Mesothelial cell of epicardium (in vitro differentiated cells): ENCODE measurements around the gene MLF2. TPM values are rescaled to one million over a fixed set of nuclear protein-coding genes. Genes with fewer than 3 reads are reported as not detected.

Experiments
- DNase-seq, 2 experiments: peaks; one replicate each; pipeline ENCODE4 v3.0.0; 2021; ENCODE audit warnings: low spot score in 2 of 2; ENCODE audit not compliant: unreplicated experiment in 2 of 2
- H3K27ac Mint-ChIP-seq: 2 replicates; pipeline ENCODE4 v1.8.0; 2021; ENCODE audit warnings: mixed read lengths
- H3K27me3 Mint-ChIP-seq: 2 replicates; pipeline ENCODE4 v1.8.0; 2021; ENCODE audit warnings: low read depth, mixed read lengths
- H3K36me3 Mint-ChIP-seq: 2 replicates; pipeline ENCODE4 v1.8.0; 2021; ENCODE audit warnings: mixed read lengths
- H3K4me1 Mint-ChIP-seq: 2 replicates; pipeline ENCODE4 v1.8.0; 2021; ENCODE audit warnings: mixed read lengths
- H3K4me3 Mint-ChIP-seq: 2 replicates; pipeline ENCODE4 v1.8.0; 2021; ENCODE audit warnings: mild to moderate bottlenecking, moderate library complexity, mixed read lengths
- H3K9me3 Mint-ChIP-seq: 2 replicates; pipeline ENCODE4 v1.8.0; 2021; ENCODE audit warnings: mixed read lengths
- CTCF ChIP-seq: fragments of 200-600 bp; sonication (generic); IDR thresholded peaks from one replicate; pipeline ENCODE4 v1.5.0; 2021; ENCODE audit warnings: antibody characterized with exemption; ENCODE audit not compliant: unreplicated experiment
- total RNA-seq: library from RNA; stranded (reverse); gene quantifications from 3 replicates; pipeline ENCODE4 v1.2.1, GENCODE V29; 2021

Gene MLF2
- total RNA-seq, 1 donor from 2014 or later = 203 TPM

DNA sequence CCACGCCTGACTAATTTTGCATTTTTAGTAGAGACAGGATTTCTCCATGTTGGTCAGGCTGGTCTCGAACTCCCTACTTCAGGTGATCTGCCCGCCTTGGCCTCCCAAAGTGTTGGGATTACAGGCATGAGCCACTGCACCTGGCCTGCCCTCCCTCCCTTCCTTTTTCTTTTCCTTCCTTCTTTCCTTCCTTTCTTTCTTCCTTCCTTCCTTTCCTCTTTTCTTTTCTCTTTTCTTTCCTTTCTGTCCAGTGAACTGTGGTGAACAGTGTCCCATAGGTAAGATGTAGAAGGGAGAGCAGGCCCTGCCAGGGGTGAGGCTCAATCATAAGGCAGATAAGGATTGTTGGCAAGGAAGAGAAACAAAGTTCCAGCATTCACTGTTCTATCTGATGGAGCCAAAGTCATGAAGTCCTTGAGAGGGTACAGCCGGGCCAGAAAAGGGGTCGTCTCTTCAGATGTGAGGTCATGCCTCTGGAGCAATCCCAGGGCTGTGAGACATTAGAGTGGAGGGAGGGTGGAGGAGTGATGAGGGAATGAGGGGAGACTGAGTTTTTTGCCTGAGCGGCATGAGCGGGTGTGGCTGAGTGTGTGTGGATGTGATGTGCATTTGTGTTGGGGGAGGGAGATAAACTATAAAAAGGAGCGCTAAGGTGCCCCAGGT lies 4.2 kb upstream of the MLF2 start:
- H3K36me3 Mint-ChIP-seq = no peaks in the 10 kb centered on the region
- peaks cover 22% of the 10 kb centered on the region for H3K4me1 Mint-ChIP-seq
- no peak for TF ChIP-seq CTCF
- H3K9me3 Mint-ChIP-seq = peaks cover under 1% of the 10 kb centered on the region
- no peak for DNase-seq
- H3K27me3 Mint-ChIP-seq = no peaks in the 10 kb centered on the region
- H3K27ac Mint-ChIP-seq = peak overlapping the region; percentile 8
- no peak overlapping the region for H3K4me3 Mint-ChIP-seq

GRCh38 chr12:6754411-6754810 lies 1.5 kb upstream of the MLF2 start:
- peaks cover 9% of the 10 kb centered on the region for H3K36me3 Mint-ChIP-seq
- peak overlapping the region; percentile 100 for H3K27ac Mint-ChIP-seq
- no peaks in the 10 kb centered on the region for H3K27me3 Mint-ChIP-seq
- no peak for TF ChIP-seq CTCF
- no peak overlapping the region for H3K4me3 Mint-ChIP-seq
- no peaks in the 10 kb centered on the region for H3K9me3 Mint-ChIP-seq
- DNase-seq = no peak
- H3K4me1 Mint-ChIP-seq = peaks cover 28% of the 10 kb centered on the region

DNA sequence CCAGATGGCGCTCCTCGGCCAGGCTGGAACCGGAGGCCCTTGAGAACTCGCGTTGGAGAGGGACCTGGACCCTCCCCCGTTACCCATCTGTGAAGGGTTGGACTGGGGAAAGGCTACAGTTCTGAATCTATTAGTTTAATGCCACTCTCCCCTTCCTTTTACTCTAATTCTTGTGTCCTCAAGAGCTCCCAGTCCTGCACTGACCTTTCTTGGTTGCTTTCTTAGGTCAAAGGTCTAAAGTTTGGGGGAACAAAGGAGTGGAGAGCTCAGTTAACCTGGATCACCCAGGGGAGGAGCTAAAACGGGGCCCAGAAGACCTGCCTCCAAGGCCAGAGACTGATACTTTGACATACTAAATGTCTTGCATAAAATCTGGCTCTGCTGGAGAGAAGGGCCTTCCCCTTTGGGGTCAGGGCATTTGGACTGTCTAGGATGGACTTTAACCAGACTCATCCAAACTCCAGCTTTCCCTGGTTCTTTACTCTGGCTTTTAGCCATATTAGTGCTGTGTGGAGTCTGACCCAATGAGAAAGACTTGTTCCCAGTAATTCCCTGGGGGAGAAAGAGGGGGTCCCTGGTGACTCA lies 923 bp upstream of the MLF2 start:
- Mint-ChIP-seq H3K4me3 (peak overlapping the region; percentile 92), H3K9me3 (no peaks in the 10 kb centered on the region), H3K27ac (peak overlapping the region; percentile 100), H3K36me3 (peaks cover 13% of the 10 kb centered on the region), H3K4me1 (peaks cover 28% of the 10 kb centered on the region), H3K27me3 (no peaks in the 10 kb centered on the region)
- TF ChIP-seq CTCF = no peak
- DNase-seq = peak in 1 of 2 experiments; percentile 92

- peak overlapping the region; percentile 100 for H3K27ac Mint-ChIP-seq
- DNase-seq = peak in 1 of 2 experiments; percentile 69
- H3K36me3 Mint-ChIP-seq = peaks cover 26% of the 10 kb centered on the region
- no peaks in the 10 kb centered on the region for H3K9me3 Mint-ChIP-seq
- H3K4me1 Mint-ChIP-seq = peaks cover 27% of the 10 kb centered on the region
- H3K4me3 Mint-ChIP-seq = peak overlapping the region; percentile 92
- no peak for TF ChIP-seq CTCF
- no peaks in the 10 kb centered on the region for H3K27me3 Mint-ChIP-seq
Measured at GRCh38 chr12:6752167-6752920, 597 bp downstream of the MLF2 start.

DNA sequence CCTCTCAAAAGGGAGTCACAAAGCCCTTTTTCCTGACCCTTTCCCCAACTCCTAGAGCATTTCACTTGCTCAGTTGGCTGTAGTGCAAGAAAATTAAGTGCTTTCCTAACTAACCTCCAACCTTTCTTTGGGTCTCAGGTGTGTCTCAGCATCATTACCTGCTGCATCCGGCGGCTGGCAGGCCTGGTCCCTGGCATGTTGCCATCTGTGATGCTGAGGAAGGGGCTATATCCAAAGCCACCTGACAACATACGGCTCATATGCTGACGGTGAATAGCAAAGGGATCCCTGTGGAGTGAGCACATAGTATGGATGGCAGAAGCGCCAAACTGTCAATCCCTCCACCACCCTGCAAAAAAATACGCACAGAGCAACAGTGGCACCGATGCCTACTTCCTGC lies 1.2 kb downstream of the MLF2 start:
- peaks cover 31% of the 10 kb centered on the region for H3K36me3 Mint-ChIP-seq
- H3K4me3 Mint-ChIP-seq = peak overlapping the region; percentile 92
- H3K27me3 Mint-ChIP-seq = no peaks in the 10 kb centered on the region
- H3K9me3 Mint-ChIP-seq = no peaks in the 10 kb centered on the region
- H3K4me1 Mint-ChIP-seq = peaks cover 24% of the 10 kb centered on the region
- no peak for TF ChIP-seq CTCF
- DNase-seq = no peak
- peak overlapping the region; percentile 100 for H3K27ac Mint-ChIP-seq
